Upper lobe of left lung (tissue), 4 donors: Measurements from ENCODE around the gene IKZF5.

Experiments used
- CTCF ChIP-seq, 6 experiments: fragments of 450-650 bp in 4 of 6; fragments of 200-600 bp in 2 of 6; sonication (generic) in 2 of 6; IDR thresholded peaks; one replicate each; pipeline ENCODE4 v1.5.1; 2016 to 2019; ENCODE audit warnings: antibody characterized with exemption in 6 of 6
- POLR2A ChIP-seq, 4 donors: fragments of 450-650 bp; IDR thresholded peaks; one replicate each; pipeline ENCODE4 v1.5.1; 2016 to 2017; ENCODE audit warnings: antibody characterized with exemption in 4 of 4, mild to moderate bottlenecking in 2 of 4
- POLR2AphosphoS5 ChIP-seq, 2 donors: sonication (generic); formaldehyde crosslinking; IDR thresholded peaks; one replicate each; pipeline ENCODE4 v1.5.1; 2017; ENCODE audit warnings: antibody characterized with exemption in 2 of 2

- TF ChIP-seq CTCF (IDR thresholded peaks at IDR 0.05) (no peak), POLR2A (IDR thresholded peaks at IDR 0.05) (no peak), POLR2AphosphoS5 (IDR thresholded peaks at IDR 0.05) (no peak)
These were observed 11.5 kb upstream of the IKZF5 start for GRCh38 chr10:123019941-123020703.
